Smooth muscle cell (in vitro differentiated cells): ENCODE results near the gene CEACAM1. TPM values are rescaled to one million over a fixed set of nuclear protein-coding genes. Genes with fewer than 3 reads are reported as not detected.

Source experiments
- DNase-seq: peaks from one replicate; lab custom pipeline; 2025; ENCODE audit not compliant: unreplicated experiment; lab: John Stamatoyannopoulos, UW
- H2AFZ ChIP-seq: fragments of 200-600 bp; sonication (generic); 2 replicates; pipeline ENCODE4 v1.6.0; 2016; ENCODE audit warnings: antibody characterized with exemption, low read depth, mild to moderate bottlenecking
- H3F3A ChIP-seq: fragments of 200-600 bp; sonication (generic); 2 replicates; pipeline ENCODE4 v1.6.0; 2017; ENCODE audit warnings: antibody characterized with exemption, low read depth
- H3K27ac ChIP-seq: fragments of 200-600 bp; sonication (generic); 2 replicates; pipeline ENCODE4 v1.5.1; 2016; ENCODE audit warnings: low read depth, mild to moderate bottlenecking
- H3K27me3 ChIP-seq: fragments of 200-600 bp; sonication (generic); 2 replicates; pipeline ENCODE4 v1.6.1; 2016; ENCODE audit warnings: low read depth, mild to moderate bottlenecking
- H3K36me3 ChIP-seq: fragments of 200-600 bp; sonication (generic); 2 replicates; pipeline ENCODE4 v1.5.1; 2016; ENCODE audit warnings: low read depth
- H3K4me1 ChIP-seq: fragments of 200-600 bp; sonication (generic); 2 replicates; pipeline ENCODE4 v1.5.1; 2016; ENCODE audit warnings: low read depth
- H3K4me2 ChIP-seq: fragments of 200-600 bp; sonication (generic); 2 replicates; pipeline ENCODE4 v1.6.0; 2016; ENCODE audit warnings: mild to moderate bottlenecking
- H3K4me3 ChIP-seq: fragments of 200-600 bp; sonication (generic); 2 replicates; pipeline ENCODE4 v1.5.1; 2016; ENCODE audit warnings: mild to moderate bottlenecking
- H3K79me2 ChIP-seq: fragments of 200-600 bp; sonication (generic); 2 replicates; pipeline ENCODE4 v1.6.0; 2016; ENCODE audit warnings: low read depth, mild to moderate bottlenecking
- H3K9ac ChIP-seq: fragments of 200-600 bp; sonication (generic); 2 replicates; pipeline ENCODE4 v1.6.0; 2016; ENCODE audit warnings: low read depth
- H3K9me3 ChIP-seq: fragments of 200-600 bp; sonication (generic); replicated peaks from 2 replicates; pipeline ENCODE4 v1.5.1; 2016; ENCODE audit warnings: low read depth
- H4K20me1 ChIP-seq: fragments of 200-600 bp; sonication (generic); 2 replicates; pipeline ENCODE4 v1.6.0; 2016; ENCODE audit warnings: low read depth
- WGBS: methylation state at CpG from one replicate; pipeline ENCODE4 v1.1.7; 2016; ENCODE audit warnings: low lambda C conversion rate; 5-methylcytosine and 5-hydroxymethylcytosine counted together
- polyA plus RNA-seq: library from polyadenylated mRNA; unstranded; fragments of >200 nt; fragmentation: Nextera tagmentation; extraction: Ambion mirVana; gene quantifications from 2 replicates; pipeline ENCODE4 v1.2.1, GENCODE V29; 2016
- total RNA-seq: library from RNA; depleted of rRNA; stranded (reverse); fragments of >200 nt; gene quantifications from 2 replicates; pipeline ENCODE4 v1.2.3, GENCODE V29; 2014
- TF ChIP-seq, protein P1 (sequence below): fragments of 200-600 bp; sonication (generic); IDR thresholded peaks from 2 replicates; pipeline ENCODE4 v1.5.1; 2017; ENCODE audit warnings: borderline replicate concordance, mild to moderate bottlenecking, antibody characterized with exemption; ENCODE audit not compliant: insufficient read depth, poor library complexity, severe bottlenecking

The CEACAM1 gene
- total and polyA plus RNA-seq, 2 experiments from 2014 or later, result 0.31 to 4.5 TPM

DNA sequence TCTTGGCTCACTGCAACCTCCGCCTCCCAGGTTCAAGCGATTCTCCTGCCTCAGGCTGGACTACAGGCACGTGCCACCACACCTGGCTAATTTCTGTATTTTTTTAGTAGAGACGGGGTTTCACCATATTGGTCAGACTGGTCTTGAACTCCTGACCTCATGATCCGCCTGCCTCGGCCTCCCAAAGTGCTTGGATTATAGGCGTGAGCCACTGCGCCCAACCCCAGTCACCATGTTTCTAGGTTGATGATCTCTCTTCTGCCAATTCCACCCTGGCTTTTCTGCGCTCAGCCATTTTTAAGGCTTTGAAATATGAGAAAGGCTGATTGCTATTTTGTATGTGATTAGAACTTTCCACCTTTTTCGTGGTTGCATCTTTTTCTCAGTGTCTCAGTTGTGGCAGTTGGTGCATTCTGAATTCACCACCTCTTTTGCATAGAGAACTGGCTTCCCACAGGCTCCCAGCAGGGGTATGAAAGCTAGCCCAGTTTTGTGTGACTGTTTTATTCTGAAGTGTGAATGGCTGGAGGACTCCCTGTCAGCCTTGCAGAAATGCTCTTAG is 15.5 kb downstream of the CEACAM1 start:
- no peak overlapping the region for H3K27ac ChIP-seq
- no peaks in the 10 kb centered on the region for H3K4me1 ChIP-seq
- H4K20me1 ChIP-seq, result no peaks in the 10 kb centered on the region
- no peak overlapping the region for H2AFZ ChIP-seq
- H3K4me2 ChIP-seq, result no peak overlapping the region
- no peak overlapping the region for H3K4me3 ChIP-seq
- H3K9me3 ChIP-seq, result no peaks in the 10 kb centered on the region
- no peaks in the 10 kb centered on the region for H3F3A ChIP-seq
- WGBS, result 84% methylated on average over 10 of the region's 10 CpGs
- H3K27me3 ChIP-seq, result no peaks in the 10 kb centered on the region
- TF ChIP-seq, protein P1, sequence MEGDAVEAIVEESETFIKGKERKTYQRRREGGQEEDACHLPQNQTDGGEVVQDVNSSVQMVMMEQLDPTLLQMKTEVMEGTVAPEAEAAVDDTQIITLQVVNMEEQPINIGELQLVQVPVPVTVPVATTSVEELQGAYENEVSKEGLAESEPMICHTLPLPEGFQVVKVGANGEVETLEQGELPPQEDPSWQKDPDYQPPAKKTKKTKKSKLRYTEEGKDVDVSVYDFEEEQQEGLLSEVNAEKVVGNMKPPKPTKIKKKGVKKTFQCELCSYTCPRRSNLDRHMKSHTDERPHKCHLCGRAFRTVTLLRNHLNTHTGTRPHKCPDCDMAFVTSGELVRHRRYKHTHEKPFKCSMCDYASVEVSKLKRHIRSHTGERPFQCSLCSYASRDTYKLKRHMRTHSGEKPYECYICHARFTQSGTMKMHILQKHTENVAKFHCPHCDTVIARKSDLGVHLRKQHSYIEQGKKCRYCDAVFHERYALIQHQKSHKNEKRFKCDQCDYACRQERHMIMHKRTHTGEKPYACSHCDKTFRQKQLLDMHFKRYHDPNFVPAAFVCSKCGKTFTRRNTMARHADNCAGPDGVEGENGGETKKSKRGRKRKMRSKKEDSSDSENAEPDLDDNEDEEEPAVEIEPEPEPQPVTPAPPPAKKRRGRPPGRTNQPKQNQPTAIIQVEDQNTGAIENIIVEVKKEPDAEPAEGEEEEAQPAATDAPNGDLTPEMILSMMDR, result no peak
- H3K36me3 ChIP-seq, result no peaks in the 10 kb centered on the region
- DNase-seq, result no peak
- no peak overlapping the region for H3K9ac ChIP-seq
- no peaks in the 10 kb centered on the region for H3K79me2 ChIP-seq

DNA sequence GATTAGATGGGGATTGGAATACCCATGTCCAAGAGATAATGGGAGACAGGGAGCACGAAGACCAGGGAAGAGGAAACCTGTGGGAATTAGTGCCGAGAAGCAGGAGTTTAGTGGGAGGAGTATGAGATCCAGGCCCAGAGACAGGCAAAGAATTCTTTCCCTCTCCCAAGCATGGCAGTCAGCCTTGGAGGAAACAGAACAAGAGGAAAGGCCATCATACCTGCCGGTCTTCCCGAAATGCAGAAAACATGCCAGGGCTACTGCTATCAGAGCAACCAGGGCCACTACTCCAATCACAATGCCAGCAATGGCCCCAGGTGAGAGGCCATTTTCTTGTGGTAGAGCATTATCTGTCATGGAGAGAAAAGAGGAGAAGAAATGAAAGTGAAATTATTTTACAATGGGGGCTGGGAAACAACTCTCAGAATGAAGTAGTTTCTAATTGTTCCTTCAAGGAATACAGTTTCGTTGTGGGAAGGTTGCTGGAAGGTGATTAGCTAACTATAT is 16.1 kb downstream of the CEACAM1 start:
- Histone ChIP-seq H3K4me3 (no peak overlapping the region), H3F3A (no peaks in the 10 kb centered on the region), H3K4me1 (no peaks in the 10 kb centered on the region), H3K36me3 (no peaks in the 10 kb centered on the region), H4K20me1 (no peaks in the 10 kb centered on the region), H3K9me3 (no peaks in the 10 kb centered on the region), H3K9ac (no peak overlapping the region), H3K4me2 (no peak overlapping the region), H3K79me2 (no peaks in the 10 kb centered on the region), H2AFZ (no peak overlapping the region), H3K27me3 (no peaks in the 10 kb centered on the region), H3K27ac (no peak overlapping the region)
- DNase-seq, result no peak
- TF ChIP-seq, protein P1, result no peak
- 85% methylated on average over 5 of the region's 5 CpGs for WGBS

DNA sequence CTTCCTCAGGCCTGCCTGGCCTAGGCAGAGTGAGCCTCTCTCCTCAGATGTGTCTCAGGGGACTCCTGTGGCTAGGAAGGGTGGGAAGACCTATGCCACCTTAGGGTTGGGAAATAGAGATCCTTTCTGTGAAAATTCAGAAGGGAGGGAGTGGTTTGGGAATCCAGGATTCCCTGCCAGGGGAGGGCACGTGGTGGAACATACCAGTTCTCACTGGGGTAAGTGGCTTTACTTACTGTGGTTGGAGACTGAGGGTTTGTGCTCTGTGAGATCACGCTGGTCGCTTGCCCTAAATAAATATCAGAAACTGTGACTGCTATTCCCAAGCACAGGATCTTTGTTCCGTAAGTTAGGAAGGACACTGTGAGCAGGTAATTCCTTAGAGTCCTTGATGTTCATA is 16.9 kb downstream of the CEACAM1 start:
- no peak for DNase-seq
- Histone ChIP-seq H3K36me3 (no peaks in the 10 kb centered on the region), H3K27ac (no peak overlapping the region), H3K9ac (no peak overlapping the region), H3K4me2 (no peak overlapping the region), H3F3A (no peaks in the 10 kb centered on the region), H2AFZ (no peak overlapping the region), H3K9me3 (no peaks in the 10 kb centered on the region), H3K4me1 (no peaks in the 10 kb centered on the region), H3K4me3 (no peak overlapping the region), H4K20me1 (no peaks in the 10 kb centered on the region), H3K27me3 (no peaks in the 10 kb centered on the region), H3K79me2 (no peaks in the 10 kb centered on the region)
- TF ChIP-seq, protein P1, result no peak
- 93% methylated on average over 4 of the region's 4 CpGs for WGBS

DNA sequence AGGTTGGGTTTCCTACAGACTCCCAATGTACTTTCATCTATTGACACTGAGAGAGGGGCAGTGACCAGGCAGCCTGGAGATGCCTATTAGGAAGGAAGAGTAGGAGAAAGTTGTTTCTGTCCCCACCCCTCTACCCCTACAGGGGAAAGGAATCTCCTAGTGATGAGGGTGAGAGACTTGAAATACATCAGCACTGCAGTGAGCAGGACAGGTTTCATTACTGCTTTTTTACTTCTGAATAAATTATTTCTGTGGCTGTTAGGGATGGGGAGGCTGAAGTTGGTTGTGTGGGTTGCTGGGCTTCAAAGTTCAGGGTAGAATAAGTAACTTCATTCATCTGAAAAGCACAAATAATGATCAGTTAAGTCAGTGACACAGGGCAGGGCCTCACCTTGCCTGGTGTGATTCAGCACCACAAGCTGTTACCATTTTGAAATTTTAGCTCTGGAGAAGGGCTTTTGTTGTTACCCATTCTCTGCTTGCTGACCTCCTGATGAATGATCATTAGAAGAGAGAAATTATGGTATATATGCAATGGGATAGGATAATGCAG is 19.3 kb downstream of the CEACAM1 start:
- no peak overlapping the region for H3K27ac ChIP-seq
- TF ChIP-seq, protein P1, result no peak
- no peak overlapping the region for H3K4me3 ChIP-seq
- no peaks in the 10 kb centered on the region for H3K9me3 ChIP-seq
- H3K27me3 ChIP-seq, result no peaks in the 10 kb centered on the region
- H3K4me2 ChIP-seq, result no peak overlapping the region
- no peaks in the 10 kb centered on the region for H3K4me1 ChIP-seq
- no peak overlapping the region for H2AFZ ChIP-seq
- no peak for DNase-seq
- no peaks in the 10 kb centered on the region for H3K36me3 ChIP-seq
- no peaks in the 10 kb centered on the region for H3K79me2 ChIP-seq
- H3K9ac ChIP-seq, result no peak overlapping the region
- no peaks in the 10 kb centered on the region for H4K20me1 ChIP-seq
- no peaks in the 10 kb centered on the region for H3F3A ChIP-seq
